Measurements from ENCODE around the gene GLIS1.
"Not testable (repeated sequence)": the region's sequence is repeated elsewhere in the genome, so short reads cannot be mapped to it uniquely, and the experiment has no call there.

GLIS1 gene

GRCh38 chr1:53648516-53648915, 90.4 kb downstream of the GLIS1 start:
- DNase-seq = no peak

GRCh38 chr1:53647915-53648314, 91.0 kb downstream of the GLIS1 start:
- DNase-seq = not testable (repeated sequence)

DNA sequence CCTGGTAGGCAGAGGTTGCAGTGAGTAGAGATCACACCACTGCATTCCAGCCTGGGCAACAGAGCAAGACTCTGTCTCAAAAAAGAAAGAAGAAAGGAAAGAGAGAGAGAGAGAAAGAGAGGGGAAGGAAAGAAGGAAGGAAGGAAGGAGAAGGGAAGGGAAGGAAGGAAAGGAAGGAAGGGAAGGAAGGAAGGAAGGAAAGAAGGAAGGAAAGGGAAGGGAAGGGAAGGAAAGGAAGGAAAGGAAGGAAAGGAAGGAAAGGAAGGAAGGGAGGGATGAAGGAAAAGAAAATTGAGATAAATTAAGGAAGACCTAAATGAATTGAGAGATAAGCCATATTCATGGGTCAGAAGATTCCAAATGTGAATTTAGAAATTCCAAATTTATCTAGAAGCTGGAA, 92.2 kb downstream of the GLIS1 start:
- DNase-seq = no peak

GRCh38 chr1:53645690-53646078, 93.3 kb downstream of the GLIS1 start:
- no peak for DNase-seq

GRCh38 chr1:53644909-53645689, 93.9 kb downstream of the GLIS1 start:
- no peak for DNase-seq

DNA sequence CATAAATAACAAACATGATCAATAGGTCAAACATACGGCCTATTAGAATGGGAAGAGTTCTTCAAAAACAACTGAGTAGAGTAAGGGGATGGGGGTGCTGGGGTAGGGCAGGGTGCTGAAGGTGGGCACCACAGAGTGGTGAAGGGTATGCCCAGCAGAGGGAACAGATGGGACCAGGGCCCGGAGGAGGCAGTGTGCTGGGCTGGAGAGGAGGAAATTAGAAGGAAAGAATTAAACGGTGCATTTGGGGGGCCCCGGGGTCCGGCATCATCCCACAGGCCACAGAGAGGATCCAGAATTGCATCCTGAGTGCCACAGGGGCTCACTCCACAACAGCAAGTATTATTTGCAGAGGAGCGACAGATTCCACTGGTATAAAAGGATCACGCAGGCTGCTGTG, 94.5 kb downstream of the GLIS1 start:
- DNase-seq = no peak

DNA sequence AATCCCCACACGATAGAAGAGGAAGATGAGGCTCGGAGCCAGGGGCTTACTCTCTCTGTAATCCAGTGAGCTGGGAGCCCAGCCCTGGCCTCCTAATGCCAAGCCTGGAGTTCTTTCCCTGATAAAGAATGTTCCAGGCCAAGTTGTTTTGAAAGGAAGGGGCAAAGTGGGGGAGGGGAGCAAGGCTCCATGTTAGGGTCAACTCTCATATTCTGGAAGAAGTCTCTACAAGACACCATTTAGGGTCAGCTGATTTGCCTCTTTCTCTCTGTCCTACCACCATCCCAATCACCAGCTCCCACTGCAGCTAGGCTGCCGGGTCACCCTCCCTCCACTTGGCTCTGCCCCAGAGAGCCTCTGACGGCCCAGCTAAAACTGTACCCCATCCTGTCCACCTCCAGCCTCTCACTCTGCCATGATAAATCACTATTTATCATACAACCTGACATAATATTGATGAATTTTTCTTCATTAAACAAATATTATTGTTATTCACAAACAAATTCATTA, 95.0 kb downstream of the GLIS1 start:
- DNase-seq = no peak

GRCh38 chr1:53643041-53643880, 95.7 kb downstream of the GLIS1 start:
- no peak for DNase-seq

DNA sequence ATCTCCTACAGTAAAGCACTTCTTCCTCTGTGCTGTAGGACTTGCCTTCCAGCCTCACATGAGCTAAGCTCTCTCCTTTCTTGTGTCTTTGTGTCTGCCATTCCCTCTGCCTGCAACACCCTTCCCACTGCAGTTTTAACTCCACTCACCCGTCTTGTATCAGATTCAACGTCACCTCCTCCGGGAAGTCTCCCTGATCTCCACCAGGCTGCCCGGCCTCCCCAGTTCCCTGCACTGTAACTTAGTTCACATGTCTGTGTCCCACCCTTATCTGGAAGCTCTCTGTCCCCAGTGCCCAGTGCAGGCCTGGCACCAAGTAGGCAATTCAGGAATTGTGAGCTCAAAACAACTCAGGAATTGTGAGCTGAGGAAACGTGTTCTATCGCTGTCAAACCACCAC, 96.4 kb downstream of the GLIS1 start:
- no peak for DNase-seq

- DNase-seq = no peak
Observed at GRCh38 chr1:53642215-53642555, 96.8 kb downstream of the GLIS1 start.

- DNase-seq = no peak
Observed at GRCh38 chr1:53641481-53642214, 97.3 kb downstream of the GLIS1 start.

DNA sequence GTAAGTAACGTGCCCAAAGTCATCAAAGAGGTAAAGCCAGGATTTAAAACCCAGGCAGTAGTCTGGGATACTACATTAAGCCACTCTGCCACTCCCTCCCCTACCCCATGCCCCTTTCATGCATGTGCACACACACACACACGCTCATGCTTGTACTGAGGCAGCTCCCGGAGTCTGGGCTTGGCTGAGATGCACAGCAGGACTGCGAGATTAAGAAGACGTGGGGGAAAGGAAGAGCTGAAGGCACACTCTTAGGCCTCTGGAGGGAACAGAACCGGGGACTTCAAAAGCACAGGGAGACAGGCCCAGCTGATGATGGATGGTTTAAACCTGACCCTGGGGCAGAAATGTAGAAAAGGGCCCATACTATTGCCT, 98.3 kb downstream of the GLIS1 start:
- no peak for DNase-seq

DNA sequence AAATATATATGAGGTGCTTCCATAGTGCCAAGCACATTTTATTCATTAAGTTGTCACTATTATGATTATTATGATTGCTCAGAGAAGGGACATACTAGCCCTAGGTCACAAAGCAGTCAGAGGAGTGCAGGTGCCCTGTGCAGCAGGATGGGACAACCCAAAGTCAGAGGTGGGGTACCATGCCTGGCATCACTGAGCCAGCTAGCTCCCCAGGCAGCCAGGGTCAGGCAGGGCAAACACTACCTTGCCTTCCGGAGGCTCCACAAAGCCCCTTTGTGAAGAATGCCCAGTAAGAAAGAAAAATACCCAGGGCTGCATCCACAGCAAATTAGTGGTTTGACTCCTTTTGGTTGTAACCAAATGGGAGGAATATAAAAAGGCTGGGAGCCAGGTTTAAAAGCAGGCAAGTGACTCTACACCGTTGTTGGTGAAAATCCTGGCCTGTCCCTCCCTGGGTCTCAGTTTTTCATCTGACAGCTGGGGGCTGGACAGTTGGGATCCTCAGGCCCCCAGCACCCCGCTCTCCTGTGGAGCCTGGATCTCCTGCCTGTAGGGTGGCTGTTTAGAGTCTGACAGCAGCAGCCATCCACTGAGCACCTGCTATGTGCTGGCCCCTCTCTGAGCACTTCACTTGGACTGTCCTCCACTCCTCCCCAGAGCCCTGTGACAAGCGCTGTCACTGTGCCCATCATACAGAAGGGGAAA, 98.8 kb downstream of the GLIS1 start:
- DNase-seq = no peak

- DNase-seq = no peak
Observed at GRCh38 chr1:53639251-53639763, 99.7 kb downstream of the GLIS1 start.

DNA sequence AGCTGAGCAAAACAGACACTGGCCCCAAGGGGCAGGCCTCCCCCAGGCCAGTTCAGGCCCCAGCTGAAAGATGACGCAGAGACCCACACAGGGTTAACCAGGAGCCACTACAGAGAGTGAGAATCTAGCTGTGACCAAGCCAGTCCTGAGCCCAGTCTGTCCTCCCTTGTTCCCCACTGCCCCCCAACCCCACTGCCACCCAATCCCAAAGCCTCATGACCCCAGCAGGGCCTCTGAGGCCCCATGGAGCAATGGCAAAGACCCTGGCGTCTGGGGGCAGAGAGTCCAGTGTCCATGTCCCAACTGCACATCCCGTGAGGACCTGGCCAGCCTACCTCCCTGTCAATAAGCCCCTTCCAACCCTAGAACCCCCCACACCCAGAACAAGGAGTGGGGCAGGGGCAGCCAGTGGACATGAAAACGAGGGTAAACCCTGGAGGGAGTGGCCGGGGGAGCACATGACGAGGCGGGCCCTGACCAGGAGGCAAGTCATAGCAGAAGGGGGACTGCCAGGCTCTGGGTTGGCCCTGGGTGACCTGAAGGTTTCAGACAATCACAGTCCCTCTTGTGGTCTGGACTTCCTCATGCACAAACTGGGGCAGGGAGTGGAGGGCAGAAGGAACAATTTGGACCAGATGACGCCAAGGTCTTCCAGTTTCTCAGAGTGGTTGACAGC, 100.5 kb downstream of the GLIS1 start:
- DNase-seq = no peak

DNA sequence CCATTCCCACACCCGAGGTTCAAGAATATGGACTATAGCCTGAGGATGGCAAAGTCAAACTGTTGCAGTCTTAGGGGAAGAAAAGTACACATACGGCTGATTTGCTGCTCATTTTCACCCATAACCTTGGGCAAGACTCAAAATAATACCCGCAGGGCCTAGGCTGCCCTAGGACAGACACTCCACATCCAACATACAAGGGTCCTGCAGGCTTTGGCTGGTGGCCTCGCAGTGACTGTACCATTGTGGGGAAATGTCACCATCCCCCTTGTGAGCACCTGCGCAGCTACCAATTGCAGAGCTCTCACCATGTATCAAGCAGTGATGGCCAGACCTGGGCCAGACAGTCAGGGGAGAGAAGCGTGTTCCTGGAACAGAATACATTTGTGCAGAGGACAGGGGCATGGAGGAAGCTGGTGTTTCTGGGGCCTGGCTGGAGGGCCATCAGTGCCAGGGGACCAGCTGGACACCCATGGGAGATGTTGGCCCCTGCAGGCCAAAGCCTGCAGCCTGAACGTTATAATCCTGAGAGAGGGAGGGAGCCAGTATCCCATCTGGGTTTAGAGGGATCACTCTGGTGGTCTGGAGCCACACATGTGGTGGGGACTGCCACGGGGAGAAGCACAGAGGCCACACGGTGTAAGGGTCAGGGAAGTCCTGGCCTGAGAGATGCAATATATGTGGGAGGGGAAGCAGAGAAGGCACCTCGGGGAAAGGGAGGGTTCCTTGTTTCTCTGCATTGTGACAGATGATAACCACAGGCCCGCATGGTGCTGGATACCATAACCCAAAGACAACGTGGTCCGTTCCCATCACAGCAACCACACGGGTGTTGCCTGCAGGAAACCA, 101.2 kb downstream of the GLIS1 start:
- DNase-seq = no peak

DNA sequence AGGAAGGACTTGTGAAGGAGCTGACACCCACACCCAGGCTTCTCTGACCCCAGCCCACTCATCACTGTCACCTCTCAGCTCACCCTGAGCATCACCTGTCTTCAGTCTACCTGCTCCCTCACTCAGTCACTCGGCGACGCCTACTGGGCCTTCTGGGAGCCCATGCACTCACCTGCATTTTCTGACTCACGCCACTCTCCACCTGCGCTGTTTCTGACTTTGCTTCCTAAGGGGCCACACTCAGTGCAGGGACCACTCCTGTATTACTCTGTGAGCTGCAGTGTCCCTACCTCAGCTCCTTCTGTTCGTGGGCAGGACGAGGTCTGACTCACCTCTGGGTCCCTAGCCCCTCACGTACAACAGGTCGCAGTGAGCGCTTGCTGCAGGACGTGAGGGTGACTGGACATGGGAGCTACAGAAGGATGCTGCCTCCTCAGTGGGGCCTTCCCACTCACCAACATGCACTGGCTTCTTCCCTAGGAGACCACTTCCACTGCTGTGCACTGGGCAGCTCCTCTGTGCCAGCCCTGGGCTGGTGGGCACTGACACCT, 102.3 kb downstream of the GLIS1 start:
- no peak for DNase-seq

DNA sequence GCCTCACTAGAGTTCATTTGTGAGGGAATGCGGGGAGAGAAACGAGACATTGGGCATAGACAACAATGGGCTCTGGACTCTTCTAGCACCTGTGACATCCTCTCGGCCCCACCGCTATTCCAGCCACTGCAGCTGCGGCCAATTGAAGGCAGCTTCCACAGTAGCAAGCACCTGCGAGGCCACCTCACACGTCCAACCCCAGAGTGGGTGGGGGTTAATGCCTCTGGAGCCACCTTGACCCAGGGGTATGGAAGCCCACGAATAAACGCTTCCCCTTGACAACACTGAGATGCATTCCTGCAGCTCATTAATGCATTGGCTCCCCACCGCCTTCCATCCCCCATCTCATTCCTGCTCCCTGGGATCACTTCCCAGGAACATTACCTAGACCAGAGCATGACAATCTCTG, 104.4 kb downstream of the GLIS1 start:
- DNase-seq = no peak

GRCh38 chr1:53633073-53633704, 105.8 kb downstream of the GLIS1 start:
- DNase-seq = no peak

- DNase-seq = no peak
Observed at GRCh38 chr1:53631622-53632310, 107.2 kb downstream of the GLIS1 start.

Data from activated CD4-positive, CD25-positive, alpha-beta regulatory T cell (primary cell).